GM18526 (cell line): ENCODE results near the gene SMAGP.

Experiments
- POLR2A ChIP-seq: IDR thresholded peaks from 3 replicates; pipeline ENCODE4 v1.6.1; 2011; ENCODE audit not compliant: insufficient read length; ENCODE audit errors: extremely low read depth

Gene SMAGP

GRCh38 chr12:51264297-51264696, 5.9 kb downstream of the SMAGP start:
- no peak for TF ChIP-seq POLR2A

GRCh38 chr12:51263341-51263740, 6.9 kb downstream of the SMAGP start:
- TF ChIP-seq POLR2A: no peak

GRCh38 chr12:51262758-51263177, 7.4 kb downstream of the SMAGP start:
- TF ChIP-seq POLR2A: no peak

GRCh38 chr12:51254536-51254935, 15.7 kb downstream of the SMAGP start:
- no peak for TF ChIP-seq POLR2A

GRCh38 chr12:51253276-51253675, 16.9 kb downstream of the SMAGP start:
- no peak for TF ChIP-seq POLR2A

GRCh38 chr12:51247523-51248206, 22.6 kb downstream of the SMAGP start:
- no peak for TF ChIP-seq POLR2A

GRCh38 chr12:51246254-51246853, 23.9 kb downstream of the SMAGP start:
- no peak for TF ChIP-seq POLR2A

GRCh38 chr12:51245476-51246253, 24.6 kb downstream of the SMAGP start:
- TF ChIP-seq POLR2A: no peak

- no peak for TF ChIP-seq POLR2A
Observed at GRCh38 chr12:51244269-51244668, 25.9 kb downstream of the SMAGP start.

- TF ChIP-seq POLR2A: no peak
Observed at GRCh38 chr12:51242876-51243275, 27.3 kb downstream of the SMAGP start.

- no peak for TF ChIP-seq POLR2A
Observed at GRCh38 chr12:51242120-51242519, 28.1 kb downstream of the SMAGP start.

- no peak for TF ChIP-seq POLR2A
Observed at GRCh38 chr12:51240971-51241370, 29.2 kb downstream of the SMAGP start.

- peak; percentile 76 for TF ChIP-seq POLR2A
Observed at GRCh38 chr12:51238510-51239334, 31.5 kb downstream of the SMAGP start, which contains the start of gene DAZAP2. Gene DAZAP2 (plus strand): TSS chr12:51238826. CDS start chr12:51238908, 82 bp downstream.

- no peak for TF ChIP-seq POLR2A
Observed at GRCh38 chr12:51238037-51238509, 32.1 kb downstream of the SMAGP start.

GRCh38 chr12:51234530-51234929, 35.7 kb downstream of the SMAGP start:
- TF ChIP-seq POLR2A: no peak
